ENCODE measurements around the gene OTUB2. TPM values are rescaled to one million over a fixed set of nuclear protein-coding genes. Genes with fewer than 3 reads are reported as not detected.

OTUB2 gene
- total and polyA plus RNA-seq, 2 donors (not counting 3 experiments of a cell fraction or from before 2014, with no cell fraction given), result 0.70 to 1.6 TPM

- peaks cover 11% of the 10 kb centered on the region for H3K4me1 ChIP-seq (ENCODE audit: control insufficient read depth, extremely low read depth, insufficient read depth, low read length)
- H3K4me2 ChIP-seq (ENCODE audit: insufficient read depth, low read length), result no peak overlapping the region
- H3K27ac ChIP-seq (ENCODE audit: insufficient read depth, low read depth, low read length), result no peak overlapping the region
- ChIA-PET POLR2A (no interaction called here), CTCF (interaction anchor here (1.1 to 2.5 kb wide), 5 partner anchors 9 to 78 kb away, joined by 3 to 13 read pairs (median 6); no protein-coding TSS in a partner anchor)
- peaks cover 27 to 33% of the 10 kb centered on the region in 2 experiments for H3K36me3 ChIP-seq (ENCODE audit: control insufficient read depth in 2 of 2, extremely low read depth in 1 of 2, insufficient read depth in 2 of 2, low read length in 2 of 2)
- H3K27me3 ChIP-seq (ENCODE audit: control insufficient read depth in 2 of 2, insufficient read depth in 2 of 2, low read length in 2 of 2), result no peaks in the 10 kb centered on the region
- FAIRE-seq (no peak), DNase-seq (ENCODE audit: low read depth, low spot score) (no peak)
- no peak overlapping the region for H3K4me3 ChIP-seq (replicated peaks in 1 of 3; ENCODE audit: insufficient read depth in 1 of 3, low read depth in 1 of 3, low read length in 3 of 3)
- TF ChIP-seq MAX (IDR thresholded peaks at IDR 0.05; ENCODE audit: insufficient read depth, insufficient read length) (no peak), JUN (IDR thresholded peaks at IDR 0.05; ENCODE audit: borderline replicate concordance, insufficient read depth, insufficient read length, low read depth) (no peak), EZH2 (IDR thresholded peaks at IDR 0.05; ENCODE audit: borderline replicate concordance, low read depth, low read length, severe bottlenecking) (no peak), POLR2A (IDR thresholded peaks at IDR 0.05; ENCODE audit: low read depth, low read length) (no peak), CTCF (IDR thresholded peaks at IDR 0.05; ENCODE audit: extremely low read depth in 1 of 2, insufficient read depth in 1 of 2, low read depth in 1 of 2, low read length in 2 of 2) (no peak), POLR2AphosphoS5 (IDR thresholded peaks at IDR 0.05; ENCODE audit: insufficient read depth, low read depth, low read length) (no peak), GATA2 (IDR thresholded peaks at IDR 0.05; ENCODE audit: insufficient read depth, insufficient read length, low read depth, low read length) (no peak), FOS (IDR thresholded peaks at IDR 0.05; ENCODE audit: borderline replicate concordance, insufficient read depth, low read length) (no peak), MYC (IDR thresholded peaks at IDR 0.05; ENCODE audit: low read depth, low read length) (no peak)
- no peak overlapping the region for H2AFZ ChIP-seq (ENCODE audit: low read depth, low read length)
- intact Hi-C loops (cut with micrococcal nuclease) (no loop called here), dilution Hi-C loops (cut with MboI; ENCODE audit: extremely low pct_ligation_motif_present, low sequenced_read_pairs) (no loop called here)
- peaks cover 14% of the 10 kb centered on the region for H3K79me2 ChIP-seq (ENCODE audit: control insufficient read depth, insufficient read depth, low read length)
- no peaks in the 10 kb centered on the region for H3K9me3 ChIP-seq (replicated peaks; ENCODE audit: control insufficient read depth, insufficient read depth, low read length)
- no peaks in the 10 kb centered on the region for H3K9me1 ChIP-seq (replicated peaks; ENCODE audit: control insufficient read depth, extremely low read depth, insufficient read depth, low read length)
- BruUV-seq (replicated peaks), result no TSS peak
- no peaks in the 10 kb centered on the region for H4K20me1 ChIP-seq (replicated peaks; ENCODE audit: control insufficient read depth, extremely low read depth, insufficient read depth, low read length)
- no peak overlapping the region for H3K9ac ChIP-seq (replicated peaks; ENCODE audit: extremely low read depth, insufficient read depth, low read length)
These were observed 32.1 kb downstream of the OTUB2 start for GRCh38 chr14:94058128-94058673.
